Measurements from ENCODE around the gene ERG. TPM values are rescaled to one million over a fixed set of nuclear protein-coding genes. Genes with fewer than 3 reads are reported as not detected.

Gene ERG
- total and polyA plus RNA-seq, 4 donors: 8.6 to 30.3 (median 21.0) TPM

- 55 to 82% methylated on average over 1 of the region's 1 CpG for WGBS, 2 donors
- TF ChIP-seq CTCF (IDR thresholded peaks at IDR 0.05; ENCODE audit: control extremely low read depth, extremely low read depth): no peak
- H3K4me1 ChIP-seq (ENCODE audit: control insufficient read depth in 5 of 5, insufficient read depth in 5 of 5, low read length in 5 of 5): peaks cover 0 to 2% (median 0%) of the 10 kb centered on the region in 5 donors
- no peak overlapping the region for H3K9ac ChIP-seq (ENCODE audit: insufficient read depth in 1 of 2, low read length in 2 of 2)
- H3K27me3 ChIP-seq (ENCODE audit: control insufficient read depth in 3 of 3, insufficient read depth in 3 of 3, low read length in 2 of 3): peaks cover 0 to 61% (median 4%) of the 10 kb centered on the region in 3 donors
- H3K4me3 ChIP-seq: no peak overlapping the region
- DNase-seq: peak in 1 of 3 donors; percentile 16
- no peaks in the 10 kb centered on the region for H3K36me3 ChIP-seq (ENCODE audit: control insufficient read depth in 4 of 4, insufficient read depth in 4 of 4, low read length in 4 of 4)
- no peaks in the 10 kb centered on the region for H3K9me3 ChIP-seq (ENCODE audit: control insufficient read depth in 4 of 4, insufficient read depth in 3 of 4, low read length in 3 of 4)
- no peak for ATAC-seq (ENCODE audit: insufficient read depth, low FRiP score)
- H3K27ac ChIP-seq (ENCODE audit: low read depth in 1 of 2, low read length in 1 of 2): no peak overlapping the region
These were observed 40.1 kb upstream of the ERG start for GRCh38 chr21:38538353-38538752.

- Histone ChIP-seq H3K27ac (ENCODE audit: low read depth in 1 of 2, low read length in 1 of 2) (no peak overlapping the region), H3K27me3 (ENCODE audit: control insufficient read depth in 3 of 3, insufficient read depth in 3 of 3, low read length in 2 of 3) (peaks cover 0 to 48% (median 4%) of the 10 kb centered on the region in 3 donors), H3K4me1 (ENCODE audit: control insufficient read depth in 5 of 5, insufficient read depth in 5 of 5, low read length in 5 of 5) (peaks cover 0 to 4% (median 2%) of the 10 kb centered on the region in 5 donors), H3K4me3 (no peak overlapping the region), H3K36me3 (ENCODE audit: control insufficient read depth in 4 of 4, insufficient read depth in 4 of 4, low read length in 4 of 4) (no peaks in the 10 kb centered on the region), H3K9me3 (ENCODE audit: control insufficient read depth in 4 of 4, insufficient read depth in 3 of 4, low read length in 3 of 4) (peaks cover 0 to 1% (median 0%) of the 10 kb centered on the region in 4 donors), H3K9ac (ENCODE audit: insufficient read depth in 1 of 2, low read length in 2 of 2) (no peak overlapping the region)
- DNase-seq: no peak
- TF ChIP-seq CTCF (IDR thresholded peaks at IDR 0.05; ENCODE audit: control extremely low read depth, extremely low read depth): no peak
- no peak for ATAC-seq (ENCODE audit: insufficient read depth, low FRiP score)
- 79 to 95% methylated on average over 3 of the region's 3 CpGs for WGBS, 2 donors
These were observed 36.3 kb upstream of the ERG start for GRCh38 chr21:38534591-38534990.

GRCh38 chr21:38533887-38534286 is 35.6 kb upstream of the ERG start:
- peak; percentile 41 for ATAC-seq (ENCODE audit: insufficient read depth, low FRiP score)
- 68 to 82% methylated on average over 2 of the region's 2 CpGs for WGBS, 2 donors
- H3K27me3 ChIP-seq (ENCODE audit: control insufficient read depth in 3 of 3, insufficient read depth in 3 of 3, low read length in 2 of 3): peaks cover 0 to 49% (median 4%) of the 10 kb centered on the region in 3 donors

More at GRCh38 chr21:38533887-38534286, 35.6 kb upstream of the ERG start:
- Histone ChIP-seq H3K9ac (ENCODE audit: insufficient read depth in 1 of 2, low read length in 2 of 2) (no peak overlapping the region), H3K9me3 (ENCODE audit: control insufficient read depth in 4 of 4, insufficient read depth in 3 of 4, low read length in 3 of 4) (peaks cover 0 to 1% (median 0%) of the 10 kb centered on the region in 4 donors), H3K36me3 (ENCODE audit: control insufficient read depth in 4 of 4, insufficient read depth in 4 of 4, low read length in 4 of 4) (no peaks in the 10 kb centered on the region), H3K4me1 (ENCODE audit: control insufficient read depth in 5 of 5, insufficient read depth in 5 of 5, low read length in 5 of 5) (peaks cover 0 to 4% (median 2%) of the 10 kb centered on the region in 5 donors), H3K27ac (ENCODE audit: low read depth in 1 of 2, low read length in 1 of 2) (no peak overlapping the region), H3K4me3 (no peak overlapping the region)
- no peak for TF ChIP-seq CTCF (IDR thresholded peaks at IDR 0.05; ENCODE audit: control extremely low read depth, extremely low read depth)
- DNase-seq: peak in 2 of 3 donors; percentile 41 to 74
